GM19468 (cell line): ENCODE results near the gene TSPYL2.

Source experiments
- ATAC-seq: cut with Tn5 transposase; IDR thresholded peaks from one replicate; pipeline ENCODE4 v1.9.1; 2021; ENCODE audit warnings: mild to moderate bottlenecking, moderate library complexity, moderate number of reproducible peaks; ENCODE audit not compliant: unreplicated experiment; ENCODE audit errors: extremely low read depth

Gene TSPYL2

DNA sequence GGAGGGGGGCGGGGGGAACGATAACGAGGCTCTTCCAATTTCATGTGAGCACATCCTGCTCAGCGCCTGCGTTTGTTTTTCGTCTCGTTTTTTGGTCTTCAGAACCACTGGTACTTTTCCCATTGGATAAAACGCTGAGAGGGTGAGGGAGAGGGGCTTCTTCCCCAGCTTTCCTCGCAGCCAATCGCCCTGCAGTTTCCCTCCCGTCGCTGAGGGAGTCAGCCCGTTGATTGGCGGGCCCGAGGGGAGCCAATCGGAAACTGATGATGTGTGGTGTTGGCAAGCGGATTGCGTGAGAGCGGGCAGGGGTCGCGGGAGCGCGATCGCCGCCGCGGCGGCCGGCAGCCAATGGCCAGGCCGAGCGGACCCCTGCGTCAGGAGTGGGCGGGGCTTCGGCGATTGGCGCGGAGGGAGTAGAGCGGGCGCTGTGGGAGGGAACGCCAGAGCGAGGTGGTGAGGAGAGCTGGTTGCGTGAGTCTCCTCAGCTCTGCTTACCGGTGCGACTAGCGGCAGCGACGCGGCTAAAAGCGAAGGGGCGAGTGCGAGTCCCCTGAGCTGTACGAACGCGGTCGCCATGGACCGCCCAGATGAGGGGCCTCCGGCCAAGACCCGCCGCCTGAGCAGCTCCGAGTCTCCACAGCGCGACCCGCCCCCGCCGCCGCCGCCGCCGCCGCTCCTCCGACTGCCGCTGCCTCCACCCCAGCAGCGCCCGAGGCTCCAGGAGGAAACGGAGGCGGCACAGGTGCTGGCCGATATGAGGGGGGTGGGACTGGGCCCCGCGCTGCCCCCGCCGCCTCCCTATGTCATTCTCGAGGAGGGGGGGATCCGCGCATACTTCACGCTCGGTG, at the start of gene TSPYL2:
TSS of gene TSPYL2 (plus strand) at position 443 of the 848 bp plus-strand sequence. CDS start at position 575, 132 bp downstream.
- ATAC-seq: peak; percentile 88

DNA sequence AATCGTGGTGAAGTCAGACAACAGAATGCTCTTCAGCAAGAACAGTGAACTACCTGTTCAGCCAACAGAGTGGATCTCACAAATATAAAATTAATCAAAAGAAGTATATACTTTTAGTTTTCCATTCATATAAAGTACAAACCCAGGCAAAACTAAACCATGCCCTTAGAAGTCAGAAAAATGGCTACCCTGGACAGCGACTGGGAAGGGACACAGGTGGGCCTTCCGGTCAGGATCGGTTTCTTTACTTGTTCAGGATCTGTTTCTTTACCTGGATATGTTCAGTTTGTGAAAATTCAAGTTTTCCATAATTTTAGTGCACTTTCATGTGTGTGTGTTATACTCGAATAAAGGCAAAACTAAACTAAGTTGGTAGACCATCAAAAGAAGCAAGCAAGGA, 46.0 kb upstream of the TSPYL2 start:
- ATAC-seq: no peak

GRCh38 chrX:53039236-53039635, 42.9 kb upstream of the TSPYL2 start:
- ATAC-seq: no peak

DNA sequence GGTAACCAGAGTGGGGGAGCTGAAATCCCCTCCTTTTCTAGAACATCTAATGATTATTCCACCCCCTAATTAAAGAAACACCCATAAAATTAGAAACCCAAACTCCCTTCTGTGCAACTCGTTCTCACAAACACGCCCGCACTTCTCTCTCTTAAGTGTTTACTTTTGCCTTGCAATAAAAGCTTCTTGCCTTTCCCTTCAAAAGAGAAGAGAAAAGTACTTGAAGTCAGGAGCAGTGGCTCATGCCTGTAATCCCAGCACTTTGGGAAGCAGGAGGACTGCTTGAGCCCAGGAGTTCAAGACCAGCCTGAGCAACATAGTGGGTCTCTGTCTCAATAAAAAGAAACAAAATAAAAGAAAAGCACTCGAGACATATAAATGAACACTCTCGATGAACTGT, 37.2 kb upstream of the TSPYL2 start:
- ATAC-seq: no peak

- ATAC-seq: no peak
Observed at GRCh38 chrX:53047228-53047627, 34.9 kb upstream of the TSPYL2 start.

- no peak for ATAC-seq
Observed at GRCh38 chrX:53048169-53049126, 33.7 kb upstream of the TSPYL2 start, which contains the start of gene GPR173. TSS of gene GPR173 (plus strand) at chrX:53048789. CDS start at chrX:53076622, 27,833 bp downstream.

GRCh38 chrX:53049127-53049517, 33.0 kb upstream of the TSPYL2 start:
- no peak for ATAC-seq

GRCh38 chrX:53050841-53051240, 31.3 kb upstream of the TSPYL2 start:
- no peak for ATAC-seq

GRCh38 chrX:53055244-53055849, 26.8 kb upstream of the TSPYL2 start:
- no peak for ATAC-seq

DNA sequence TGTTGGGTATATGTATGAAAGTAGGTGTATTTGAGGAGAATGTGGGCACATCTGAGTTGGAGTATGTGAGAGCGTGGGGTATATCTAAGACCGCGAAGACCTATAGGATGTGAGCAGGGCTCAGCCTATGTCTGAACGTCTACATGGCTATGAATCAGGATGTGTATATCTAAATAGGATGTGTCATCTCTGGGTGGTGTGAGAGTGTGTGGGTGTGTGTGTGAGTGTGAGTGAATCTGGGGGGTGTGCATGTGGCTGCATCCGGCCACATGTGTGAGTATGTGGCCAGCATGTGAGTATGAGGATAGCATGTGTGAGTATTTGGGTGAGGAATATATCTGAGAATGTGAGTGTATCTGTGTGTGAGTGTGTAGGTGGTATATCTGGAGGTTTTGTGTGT, 25.9 kb upstream of the TSPYL2 start:
- no peak for ATAC-seq

DNA sequence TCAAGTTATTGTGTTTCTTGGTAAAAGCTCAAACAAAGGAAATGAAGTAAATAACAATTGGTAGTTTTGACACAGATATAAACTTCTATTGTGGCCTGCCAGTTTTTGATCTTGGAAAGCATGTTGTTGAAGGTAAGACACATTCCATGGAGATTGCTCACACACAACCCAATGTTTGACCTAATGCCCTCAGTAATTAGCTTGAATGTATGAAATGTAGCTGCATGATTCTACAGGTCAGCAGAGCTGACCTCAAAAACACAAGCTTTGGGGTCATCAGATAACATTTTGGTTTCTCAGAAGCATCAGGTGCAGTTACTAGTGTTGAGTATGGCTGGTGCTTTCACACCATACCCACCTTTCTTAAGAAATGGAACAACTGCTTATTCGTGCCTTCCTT, 17.1 kb upstream of the TSPYL2 start:
- no peak for ATAC-seq

DNA sequence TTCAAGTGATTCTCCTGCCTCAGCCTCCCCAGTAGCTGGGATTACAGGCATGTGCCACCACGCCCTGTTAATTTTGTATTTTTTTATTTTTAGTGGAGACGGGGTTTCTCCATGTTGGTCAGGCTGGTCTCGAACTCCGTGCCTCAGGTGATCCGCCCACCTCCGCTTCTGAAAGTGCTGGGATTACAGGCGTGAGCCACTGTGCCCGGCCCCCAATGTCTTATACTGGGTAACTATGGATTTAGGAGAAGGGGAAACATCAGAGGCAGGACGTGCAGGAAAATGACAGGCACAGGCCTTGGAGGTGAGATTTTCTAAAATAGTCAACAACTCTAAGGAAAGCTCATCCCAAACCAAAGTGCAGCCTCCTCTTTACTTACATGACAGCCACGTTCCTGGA, 11.1 kb upstream of the TSPYL2 start:
- no peak for ATAC-seq

GRCh38 chrX:53071604-53072417, 10.4 kb upstream of the TSPYL2 start:
- peak; percentile 84 for ATAC-seq

GRCh38 chrX:53072418-53073114, 9.6 kb upstream of the TSPYL2 start:
- no peak for ATAC-seq

DNA sequence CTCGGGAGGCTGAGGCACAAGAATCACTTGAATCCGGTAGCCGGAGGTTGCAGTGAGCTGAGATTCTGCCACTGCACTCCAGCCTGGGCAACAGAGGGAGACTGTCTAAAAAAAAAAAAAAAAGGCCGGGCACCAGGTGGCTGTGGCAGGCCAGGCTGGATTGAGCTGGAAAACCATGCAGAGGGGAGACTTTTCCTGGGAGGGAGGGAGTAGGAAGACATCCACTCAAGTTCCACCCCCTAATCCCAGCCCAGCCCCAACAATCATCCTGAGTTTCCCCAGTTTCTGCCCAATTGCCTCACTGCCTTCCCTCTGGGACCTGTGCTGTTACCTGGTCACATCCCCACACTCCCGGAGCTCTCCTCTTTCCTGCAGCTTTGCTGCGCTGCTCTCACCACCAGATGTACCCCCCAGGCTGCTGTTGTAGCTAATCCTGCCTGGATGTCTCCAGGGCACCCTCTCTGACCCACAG, 9.0 kb upstream of the TSPYL2 start:
- no peak for ATAC-seq

DNA sequence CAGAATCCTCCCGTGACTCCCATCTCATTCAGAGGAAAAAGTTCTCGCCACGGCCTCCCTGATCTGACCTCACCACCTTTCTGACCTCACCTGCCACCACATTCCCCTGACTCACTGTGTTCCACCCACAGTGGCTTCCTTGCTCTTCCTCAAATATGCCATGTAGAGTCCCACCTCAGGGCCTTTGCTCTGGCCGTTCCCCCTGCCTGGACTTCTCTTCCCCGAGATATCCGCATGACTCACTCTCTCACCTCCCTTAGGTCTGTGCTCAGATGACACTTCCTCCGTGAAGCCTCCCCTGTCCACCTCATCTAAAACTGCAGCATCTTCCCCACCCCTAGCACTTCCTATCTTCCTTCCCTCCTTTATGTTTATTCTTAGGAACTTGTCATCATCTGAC, 7.2 kb upstream of the TSPYL2 start:
- no peak for ATAC-seq

- ATAC-seq: no peak
Observed at GRCh38 chrX:53076671-53077070, 5.5 kb upstream of the TSPYL2 start.

- no peak for ATAC-seq
Observed at GRCh38 chrX:53077207-53078197, 4.7 kb upstream of the TSPYL2 start.
